ENCODE results near the gene SLAMF1. TPM values are rescaled to one million over a fixed set of nuclear protein-coding genes. Genes with fewer than 3 reads are reported as not detected.

The SLAMF1 gene
- total RNA-seq, 1 donor = not detected

- TF ChIP-seq CTCF (IDR thresholded peaks at IDR 0.05; ENCODE audit: extremely low read depth, low read depth, low read length) = no peak
- no peak for DNase-seq (ENCODE audit: insufficient read length, low spot score, missing footprints)
- Histone ChIP-seq H3K4me2 (ENCODE audit: insufficient read depth, low read length) (no peak overlapping the region), H3K9me3 (ENCODE audit: low read depth, low read length) (no peaks in the 10 kb centered on the region), H3K36me3 (ENCODE audit: insufficient read depth, low read length) (no peaks in the 10 kb centered on the region), H2AFZ (ENCODE audit: low read length) (no peak overlapping the region), H3K27ac (ENCODE audit: low read depth, low read length) (no peak overlapping the region), H3K4me3 (ENCODE audit: insufficient read depth, low read length) (no peak overlapping the region), H3K79me2 (ENCODE audit: insufficient read depth, low read length) (no peaks in the 10 kb centered on the region), H4K20me1 (ENCODE audit: insufficient read depth, low read length) (no peaks in the 10 kb centered on the region), H3K27me3 (ENCODE audit: insufficient read depth, low read length) (no peaks in the 10 kb centered on the region), H3K4me1 (ENCODE audit: insufficient read depth, low read length) (no peaks in the 10 kb centered on the region)
These were observed 70.0 kb downstream of the SLAMF1 start for GRCh38 chr1:160576884-160577283.

- H3K79me2 ChIP-seq (ENCODE audit: insufficient read depth, low read length) = no peaks in the 10 kb centered on the region
- H3K4me1 ChIP-seq (ENCODE audit: insufficient read depth, low read length) = no peaks in the 10 kb centered on the region
- H2AFZ ChIP-seq (ENCODE audit: low read length) = no peak overlapping the region
- H3K36me3 ChIP-seq (ENCODE audit: insufficient read depth, low read length) = no peaks in the 10 kb centered on the region
- no peak overlapping the region for H3K4me3 ChIP-seq (ENCODE audit: insufficient read depth, low read length)
- H3K27ac ChIP-seq (ENCODE audit: low read depth, low read length) = no peak overlapping the region
- TF ChIP-seq CTCF (IDR thresholded peaks at IDR 0.05; ENCODE audit: extremely low read depth, low read depth, low read length) = no peak
- no peaks in the 10 kb centered on the region for H3K27me3 ChIP-seq (ENCODE audit: insufficient read depth, low read length)
- no peak overlapping the region for H3K4me2 ChIP-seq (ENCODE audit: insufficient read depth, low read length)
- H4K20me1 ChIP-seq (ENCODE audit: insufficient read depth, low read length) = no peaks in the 10 kb centered on the region
- DNase-seq (ENCODE audit: insufficient read length, low spot score, missing footprints) = no peak
- H3K9me3 ChIP-seq (ENCODE audit: low read depth, low read length) = no peaks in the 10 kb centered on the region
These were observed 70.5 kb downstream of the SLAMF1 start for GRCh38 chr1:160576390-160576789.

GRCh38 chr1:160575112-160575664 lies 71.7 kb downstream of the SLAMF1 start:
- H3K27ac ChIP-seq (ENCODE audit: low read depth, low read length) = no peak overlapping the region
- no peak overlapping the region for H3K4me3 ChIP-seq (ENCODE audit: insufficient read depth, low read length)
- no peaks in the 10 kb centered on the region for H3K79me2 ChIP-seq (ENCODE audit: insufficient read depth, low read length)
- H2AFZ ChIP-seq (ENCODE audit: low read length) = no peak overlapping the region
- no peaks in the 10 kb centered on the region for H4K20me1 ChIP-seq (ENCODE audit: insufficient read depth, low read length)
- no peaks in the 10 kb centered on the region for H3K4me1 ChIP-seq (ENCODE audit: insufficient read depth, low read length)
- peak; percentile 14 for DNase-seq (ENCODE audit: insufficient read length, low spot score, missing footprints)
- H3K36me3 ChIP-seq (ENCODE audit: insufficient read depth, low read length) = no peaks in the 10 kb centered on the region
- no peak for TF ChIP-seq CTCF (IDR thresholded peaks at IDR 0.05; ENCODE audit: extremely low read depth, low read depth, low read length)
- no peak overlapping the region for H3K4me2 ChIP-seq (ENCODE audit: insufficient read depth, low read length)
- H3K27me3 ChIP-seq (ENCODE audit: insufficient read depth, low read length) = no peaks in the 10 kb centered on the region
- H3K9me3 ChIP-seq (ENCODE audit: low read depth, low read length) = no peaks in the 10 kb centered on the region

GRCh38 chr1:160570840-160571239 lies 76.0 kb downstream of the SLAMF1 start:
- H3K27ac ChIP-seq (ENCODE audit: low read depth, low read length) = no peak overlapping the region
- H3K79me2 ChIP-seq (ENCODE audit: insufficient read depth, low read length) = no peaks in the 10 kb centered on the region
- no peaks in the 10 kb centered on the region for H3K36me3 ChIP-seq (ENCODE audit: insufficient read depth, low read length)
- no peaks in the 10 kb centered on the region for H3K4me1 ChIP-seq (ENCODE audit: insufficient read depth, low read length)
- H4K20me1 ChIP-seq (ENCODE audit: insufficient read depth, low read length) = no peaks in the 10 kb centered on the region
- H3K4me2 ChIP-seq (ENCODE audit: insufficient read depth, low read length) = no peak overlapping the region
- no peaks in the 10 kb centered on the region for H3K9me3 ChIP-seq (ENCODE audit: low read depth, low read length)
- no peak overlapping the region for H3K4me3 ChIP-seq (ENCODE audit: insufficient read depth, low read length)
- no peak overlapping the region for H2AFZ ChIP-seq (ENCODE audit: low read length)
- DNase-seq (ENCODE audit: insufficient read length, low spot score, missing footprints) = no peak
- H3K27me3 ChIP-seq (ENCODE audit: insufficient read depth, low read length) = no peaks in the 10 kb centered on the region
- TF ChIP-seq CTCF (IDR thresholded peaks at IDR 0.05; ENCODE audit: extremely low read depth, low read depth, low read length) = no peak

Measured in osteoblast (primary cell).